ENCODE measurements around the gene SORBS2.

GRCh38 chr4:185825737-185826136 is 13.7 kb upstream of the SORBS2 start:
- TF ChIP-seq CTCF (IDR thresholded peaks at IDR 0.05) (no peak), POLR2A (IDR thresholded peaks at IDR 0.05) (no peak)
